Measurements from ENCODE around the gene LHPP.

DNA sequence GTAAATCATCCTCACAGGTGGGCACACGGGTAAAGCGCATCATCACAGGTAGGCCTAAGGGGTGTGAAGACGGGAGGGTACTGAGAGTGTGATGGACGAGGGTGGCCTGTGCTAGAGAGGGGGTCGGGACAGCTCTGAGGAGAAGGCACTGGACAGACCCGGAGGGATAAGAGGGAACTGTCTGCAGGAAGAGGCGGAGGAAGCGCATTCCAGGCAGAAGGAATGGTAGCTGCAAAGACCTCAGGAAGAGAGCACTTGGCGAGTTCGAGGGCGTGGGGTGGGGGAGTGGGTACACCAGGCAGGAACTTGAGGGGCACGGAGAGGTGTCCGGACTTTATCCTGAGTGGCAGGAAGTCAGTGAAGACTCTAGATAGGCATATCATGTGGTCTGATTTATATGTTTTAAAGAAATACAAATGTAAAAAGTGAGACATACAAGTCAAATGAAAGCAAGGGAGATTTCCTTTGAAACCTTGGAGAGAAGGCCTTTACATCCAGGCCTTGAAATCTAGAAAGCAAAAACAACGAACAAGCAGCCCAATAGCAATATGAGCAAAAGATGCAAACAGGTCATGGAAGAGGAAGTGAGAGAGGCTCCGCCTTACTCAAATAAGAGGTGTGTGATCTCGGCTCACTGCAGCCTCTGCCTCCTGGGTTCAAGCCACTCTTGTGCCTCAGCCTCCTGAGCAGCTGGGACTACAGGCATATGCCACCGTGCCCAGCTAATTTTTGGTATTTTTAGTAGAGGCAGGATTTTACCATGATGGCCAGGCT is 3.6 kb downstream of the LHPP start:
- TF ChIP-seq, protein P1, sequence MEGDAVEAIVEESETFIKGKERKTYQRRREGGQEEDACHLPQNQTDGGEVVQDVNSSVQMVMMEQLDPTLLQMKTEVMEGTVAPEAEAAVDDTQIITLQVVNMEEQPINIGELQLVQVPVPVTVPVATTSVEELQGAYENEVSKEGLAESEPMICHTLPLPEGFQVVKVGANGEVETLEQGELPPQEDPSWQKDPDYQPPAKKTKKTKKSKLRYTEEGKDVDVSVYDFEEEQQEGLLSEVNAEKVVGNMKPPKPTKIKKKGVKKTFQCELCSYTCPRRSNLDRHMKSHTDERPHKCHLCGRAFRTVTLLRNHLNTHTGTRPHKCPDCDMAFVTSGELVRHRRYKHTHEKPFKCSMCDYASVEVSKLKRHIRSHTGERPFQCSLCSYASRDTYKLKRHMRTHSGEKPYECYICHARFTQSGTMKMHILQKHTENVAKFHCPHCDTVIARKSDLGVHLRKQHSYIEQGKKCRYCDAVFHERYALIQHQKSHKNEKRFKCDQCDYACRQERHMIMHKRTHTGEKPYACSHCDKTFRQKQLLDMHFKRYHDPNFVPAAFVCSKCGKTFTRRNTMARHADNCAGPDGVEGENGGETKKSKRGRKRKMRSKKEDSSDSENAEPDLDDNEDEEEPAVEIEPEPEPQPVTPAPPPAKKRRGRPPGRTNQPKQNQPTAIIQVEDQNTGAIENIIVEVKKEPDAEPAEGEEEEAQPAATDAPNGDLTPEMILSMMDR (conservative IDR thresholded peaks at IDR 0.05 in 1 of 2, IDR thresholded peaks at IDR 0.05 in 1 of 2; ENCODE audit: low read depth in 1 of 2, low read length in 2 of 2): no peak
- no peak for TF ChIP-seq EZH2 (IDR thresholded peaks at IDR 0.05; ENCODE audit: low read length, missing control alignments)
